Ishikawa (cell line): ENCODE data around the gene PRPF6.

Experiments
- CEBPB ChIP-seq: IDR thresholded peaks from 2 replicates; pipeline ENCODE4 v1.6.1; 2012
- CREB1 ChIP-seq: IDR thresholded peaks from 2 replicates; pipeline ENCODE4 v1.6.1; 2012; ENCODE audit warnings: low read depth
- EGR1 ChIP-seq: IDR thresholded peaks from 2 replicates; pipeline ENCODE4 v1.6.1; 2012
- EP300 ChIP-seq: IDR thresholded peaks from 2 replicates; pipeline ENCODE4 v1.6.1; 2012; ENCODE audit warnings: borderline replicate concordance
- FOXM1 ChIP-seq: IDR thresholded peaks from 2 replicates; pipeline ENCODE4 v1.6.1; 2012; ENCODE audit warnings: low read depth, borderline replicate concordance
- NFIC ChIP-seq: IDR thresholded peaks from 2 replicates; pipeline ENCODE4 v1.6.1; 2012
- RAD21 ChIP-seq: IDR thresholded peaks from 2 replicates; pipeline ENCODE4 v1.6.1; 2012; ENCODE audit warnings: low read depth
- TAF1 ChIP-seq: IDR thresholded peaks from 2 replicates; pipeline ENCODE4 v1.6.1; 2012; ENCODE audit warnings: low read depth, mild to moderate bottlenecking
- TCF12 ChIP-seq: IDR thresholded peaks from 2 replicates; pipeline ENCODE4 v1.6.1; 2012; ENCODE audit warnings: low read depth
- TEAD4 ChIP-seq: IDR thresholded peaks from 2 replicates; pipeline ENCODE4 v1.6.1; 2012
- YY1 ChIP-seq: IDR thresholded peaks from 2 replicates; pipeline ENCODE4 v1.6.1; 2012; ENCODE audit warnings: low read depth
- ZBTB7A ChIP-seq: IDR thresholded peaks from 2 replicates; pipeline ENCODE4 v1.6.1; 2012; ENCODE audit warnings: low read depth
- TF ChIP-seq, protein P1 (sequence below): IDR thresholded peaks from 2 replicates; pipeline ENCODE4 v1.6.1; 2012
- TF ChIP-seq, protein P2 (sequence below): IDR thresholded peaks from 2 replicates; pipeline ENCODE4 v1.6.1; 2012
- TF ChIP-seq, protein P3 (sequence below): IDR thresholded peaks from 2 replicates; pipeline ENCODE4 v1.6.1; 2012; ENCODE audit warnings: low read depth, mild to moderate bottlenecking

PRPF6 gene

DNA sequence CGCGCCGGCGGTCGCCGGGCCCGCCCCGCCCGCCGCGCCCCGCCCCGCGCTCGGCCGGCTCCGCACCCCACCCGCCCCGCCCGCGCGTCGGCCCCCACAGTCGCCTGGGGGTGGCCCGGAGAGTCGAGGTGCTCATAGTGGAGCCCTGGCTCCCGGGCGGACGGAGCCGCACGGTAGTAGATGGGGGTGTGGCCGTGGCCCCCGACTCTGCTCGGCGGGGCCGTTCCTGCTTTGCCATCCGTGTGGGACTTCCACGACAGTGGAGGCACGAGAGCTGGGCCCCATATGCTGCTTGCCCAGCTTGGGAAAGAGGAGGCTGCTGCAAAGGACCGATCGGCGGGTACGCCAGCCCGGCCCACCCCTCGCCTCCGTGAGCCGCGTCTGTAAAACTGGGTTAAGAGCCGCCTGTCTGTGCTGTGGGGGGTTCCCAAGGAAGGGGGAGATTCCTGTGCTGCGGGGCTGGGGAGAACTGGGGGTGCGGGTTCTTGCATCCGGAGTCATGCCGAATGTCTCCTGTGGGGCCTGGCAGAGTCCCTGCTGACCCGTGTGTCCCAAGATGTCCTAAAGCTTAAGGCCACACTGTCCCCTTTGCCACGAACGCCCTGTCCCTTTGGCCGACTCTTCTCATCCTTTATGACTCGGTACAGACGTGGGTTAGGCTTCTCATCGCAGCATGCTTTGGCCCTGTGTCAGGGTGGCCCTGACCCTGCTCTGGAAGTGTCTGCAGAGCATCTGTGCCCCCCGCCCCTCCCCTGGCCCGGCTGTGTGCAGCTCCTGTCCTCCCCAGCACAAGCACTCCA lies 99.3 kb downstream of the PRPF6 start, which contains the start of gene OPRL1:
Gene OPRL1 (plus strand): TSS at position 70 of the 800 bp plus-strand sequence. CDS start 12,639 bp downstream, outside the sequence.
- TF ChIP-seq, protein P1, sequence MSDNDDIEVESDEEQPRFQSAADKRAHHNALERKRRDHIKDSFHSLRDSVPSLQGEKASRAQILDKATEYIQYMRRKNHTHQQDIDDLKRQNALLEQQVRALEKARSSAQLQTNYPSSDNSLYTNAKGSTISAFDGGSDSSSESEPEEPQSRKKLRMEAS: 0 out of 2 replicates have a peak, but pooled peaks have one; percentile 31
- TF ChIP-seq CREB1: no peak

DNA sequence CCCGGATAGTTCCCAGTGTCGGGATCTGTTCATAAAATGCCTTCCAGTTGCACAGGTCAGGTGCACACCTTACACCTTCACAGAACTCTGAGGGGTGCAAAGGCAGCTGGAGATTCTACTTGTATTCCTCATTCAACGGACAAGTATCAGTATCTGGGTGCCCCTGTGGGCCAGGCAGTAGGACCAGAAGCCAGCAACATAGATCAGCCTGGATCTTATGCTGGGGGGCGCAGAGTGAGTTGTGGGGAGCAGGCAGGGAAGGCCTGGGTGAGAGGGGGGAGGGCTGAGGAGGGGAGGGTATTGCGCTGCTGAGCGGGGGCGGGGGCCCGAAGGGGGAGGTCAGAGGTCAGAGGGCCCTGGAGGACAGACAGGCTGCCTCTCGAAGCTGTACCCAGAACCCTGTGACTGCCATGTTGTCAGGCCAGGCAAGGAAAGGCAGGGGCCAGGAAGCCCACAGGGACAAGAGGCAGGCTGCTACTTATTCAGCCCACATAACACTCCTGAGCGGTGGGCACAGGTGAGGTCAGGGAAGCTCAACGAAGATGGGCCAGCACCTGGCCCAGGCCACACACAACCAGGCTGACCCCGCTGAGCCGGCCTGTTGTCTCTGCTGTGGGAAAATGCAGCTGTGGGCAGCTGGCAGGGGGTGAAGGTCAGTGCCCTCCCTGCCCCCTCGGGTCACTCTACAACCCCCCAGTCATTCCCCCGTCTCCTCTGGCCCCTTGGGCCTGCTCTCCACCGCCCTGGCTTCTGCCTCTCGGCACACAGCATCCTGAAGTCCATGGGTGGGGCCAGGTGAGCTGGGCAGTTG lies 100.1 kb downstream of the PRPF6 start:
- no peak for TF ChIP-seq CREB1
- TF ChIP-seq, protein P2, sequence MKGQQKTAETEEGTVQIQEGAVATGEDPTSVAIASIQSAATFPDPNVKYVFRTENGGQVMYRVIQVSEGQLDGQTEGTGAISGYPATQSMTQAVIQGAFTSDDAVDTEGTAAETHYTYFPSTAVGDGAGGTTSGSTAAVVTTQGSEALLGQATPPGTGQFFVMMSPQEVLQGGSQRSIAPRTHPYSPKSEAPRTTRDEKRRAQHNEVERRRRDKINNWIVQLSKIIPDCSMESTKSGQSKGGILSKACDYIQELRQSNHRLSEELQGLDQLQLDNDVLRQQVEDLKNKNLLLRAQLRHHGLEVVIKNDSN: no peak
- no peak for TF ChIP-seq TEAD4
- TF ChIP-seq, protein P3, sequence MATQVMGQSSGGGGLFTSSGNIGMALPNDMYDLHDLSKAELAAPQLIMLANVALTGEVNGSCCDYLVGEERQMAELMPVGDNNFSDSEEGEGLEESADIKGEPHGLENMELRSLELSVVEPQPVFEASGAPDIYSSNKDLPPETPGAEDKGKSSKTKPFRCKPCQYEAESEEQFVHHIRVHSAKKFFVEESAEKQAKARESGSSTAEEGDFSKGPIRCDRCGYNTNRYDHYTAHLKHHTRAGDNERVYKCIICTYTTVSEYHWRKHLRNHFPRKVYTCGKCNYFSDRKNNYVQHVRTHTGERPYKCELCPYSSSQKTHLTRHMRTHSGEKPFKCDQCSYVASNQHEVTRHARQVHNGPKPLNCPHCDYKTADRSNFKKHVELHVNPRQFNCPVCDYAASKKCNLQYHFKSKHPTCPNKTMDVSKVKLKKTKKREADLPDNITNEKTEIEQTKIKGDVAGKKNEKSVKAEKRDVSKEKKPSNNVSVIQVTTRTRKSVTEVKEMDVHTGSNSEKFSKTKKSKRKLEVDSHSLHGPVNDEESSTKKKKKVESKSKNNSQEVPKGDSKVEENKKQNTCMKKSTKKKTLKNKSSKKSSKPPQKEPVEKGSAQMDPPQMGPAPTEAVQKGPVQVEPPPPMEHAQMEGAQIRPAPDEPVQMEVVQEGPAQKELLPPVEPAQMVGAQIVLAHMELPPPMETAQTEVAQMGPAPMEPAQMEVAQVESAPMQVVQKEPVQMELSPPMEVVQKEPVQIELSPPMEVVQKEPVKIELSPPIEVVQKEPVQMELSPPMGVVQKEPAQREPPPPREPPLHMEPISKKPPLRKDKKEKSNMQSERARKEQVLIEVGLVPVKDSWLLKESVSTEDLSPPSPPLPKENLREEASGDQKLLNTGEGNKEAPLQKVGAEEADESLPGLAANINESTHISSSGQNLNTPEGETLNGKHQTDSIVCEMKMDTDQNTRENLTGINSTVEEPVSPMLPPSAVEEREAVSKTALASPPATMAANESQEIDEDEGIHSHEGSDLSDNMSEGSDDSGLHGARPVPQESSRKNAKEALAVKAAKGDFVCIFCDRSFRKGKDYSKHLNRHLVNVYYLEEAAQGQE: no peak
- no peak for TF ChIP-seq NFIC
- no peak for TF ChIP-seq EP300

DNA sequence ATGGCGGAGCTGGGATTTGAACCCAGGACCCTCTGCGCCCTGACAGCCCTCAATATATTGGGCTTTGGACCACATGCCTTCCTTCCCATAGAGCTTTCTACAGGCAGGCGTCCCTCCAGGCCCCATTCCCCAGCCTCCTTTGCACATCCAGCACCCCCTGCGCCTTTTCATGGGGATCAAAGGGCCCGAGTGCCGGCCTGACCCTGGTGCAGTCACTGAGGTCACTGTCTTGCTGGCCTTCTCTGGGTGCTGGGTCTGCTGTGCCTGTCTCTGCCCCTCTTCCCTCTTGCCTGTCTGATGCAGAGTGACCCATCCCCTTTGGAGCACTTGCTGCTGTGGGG lies 100.7 kb downstream of the PRPF6 start:
- TF ChIP-seq, protein P2: no peak
- no peak for TF ChIP-seq TCF12
- TF ChIP-seq EGR1: no peak
- TF ChIP-seq FOXM1: no peak
- TF ChIP-seq TEAD4: no peak
- TF ChIP-seq TAF1: no peak
- TF ChIP-seq EP300: no peak
- no peak for TF ChIP-seq ZBTB7A
- TF ChIP-seq CREB1: no peak
- TF ChIP-seq RAD21: no peak
- no peak for TF ChIP-seq NFIC
- TF ChIP-seq, protein P1: no peak
- no peak for TF ChIP-seq CEBPB

DNA sequence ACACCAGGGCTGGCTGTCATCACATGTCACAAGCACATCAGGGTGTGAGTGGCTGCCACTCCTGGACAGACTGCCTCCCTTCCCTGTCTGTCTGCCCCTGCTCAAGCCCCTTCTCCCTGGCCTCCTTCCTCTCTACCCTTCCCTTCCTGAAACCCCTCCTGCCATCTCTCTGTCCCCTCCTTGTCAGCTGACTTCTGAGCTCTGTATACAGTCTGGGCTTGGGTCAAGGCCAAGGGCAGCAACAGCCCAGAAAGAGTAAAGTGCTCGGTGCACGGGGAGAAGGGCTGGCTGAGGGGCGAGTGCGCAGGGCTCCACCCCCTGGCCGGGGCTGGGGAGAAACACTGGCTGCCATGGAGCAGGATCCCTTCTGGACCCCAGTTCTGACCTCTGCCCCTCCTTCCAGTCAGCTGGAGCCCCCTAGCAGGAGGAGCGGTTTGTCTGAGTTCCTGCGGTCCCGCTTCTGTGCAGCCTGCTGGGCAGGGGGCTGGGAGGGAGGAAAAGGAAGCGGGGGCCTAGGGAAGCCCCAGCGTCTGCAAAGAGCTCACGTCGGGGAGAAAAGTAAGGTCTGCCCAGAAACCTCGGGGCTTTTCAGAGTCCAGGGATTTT lies 101.3 kb downstream of the PRPF6 start:
- TF ChIP-seq CREB1: no peak
- TF ChIP-seq, protein P3: no peak
- TF ChIP-seq, protein P2: no peak
- TF ChIP-seq EGR1: no peak
- no peak for TF ChIP-seq ZBTB7A
- TF ChIP-seq TEAD4: no peak
- no peak for TF ChIP-seq CEBPB
- TF ChIP-seq EP300: no peak
- TF ChIP-seq RAD21: no peak
- TF ChIP-seq FOXM1: no peak
- no peak for TF ChIP-seq TAF1
- no peak for TF ChIP-seq YY1
